Measurements from ENCODE around the gene CASP7.

DNA sequence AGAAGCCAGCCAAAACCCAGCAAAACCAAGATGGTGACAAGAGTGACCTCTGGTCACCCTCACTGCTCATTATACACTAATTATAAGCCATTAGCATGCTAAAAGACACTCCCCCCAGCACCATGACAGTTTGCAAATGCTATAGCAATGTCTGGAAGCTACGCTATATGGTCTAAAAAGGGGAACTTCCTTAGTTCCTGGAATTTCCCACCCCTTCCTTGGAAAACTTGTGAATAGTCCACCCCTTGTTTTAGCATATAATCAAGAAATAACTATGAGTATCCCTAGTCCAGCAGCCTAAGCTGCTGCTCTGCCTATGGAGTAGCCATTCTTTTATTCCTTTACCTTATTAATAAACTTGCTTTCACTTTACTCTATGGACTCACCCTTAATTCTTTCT, 16.0 kb downstream of the CASP7 start:
- TF ChIP-seq, protein P1, sequence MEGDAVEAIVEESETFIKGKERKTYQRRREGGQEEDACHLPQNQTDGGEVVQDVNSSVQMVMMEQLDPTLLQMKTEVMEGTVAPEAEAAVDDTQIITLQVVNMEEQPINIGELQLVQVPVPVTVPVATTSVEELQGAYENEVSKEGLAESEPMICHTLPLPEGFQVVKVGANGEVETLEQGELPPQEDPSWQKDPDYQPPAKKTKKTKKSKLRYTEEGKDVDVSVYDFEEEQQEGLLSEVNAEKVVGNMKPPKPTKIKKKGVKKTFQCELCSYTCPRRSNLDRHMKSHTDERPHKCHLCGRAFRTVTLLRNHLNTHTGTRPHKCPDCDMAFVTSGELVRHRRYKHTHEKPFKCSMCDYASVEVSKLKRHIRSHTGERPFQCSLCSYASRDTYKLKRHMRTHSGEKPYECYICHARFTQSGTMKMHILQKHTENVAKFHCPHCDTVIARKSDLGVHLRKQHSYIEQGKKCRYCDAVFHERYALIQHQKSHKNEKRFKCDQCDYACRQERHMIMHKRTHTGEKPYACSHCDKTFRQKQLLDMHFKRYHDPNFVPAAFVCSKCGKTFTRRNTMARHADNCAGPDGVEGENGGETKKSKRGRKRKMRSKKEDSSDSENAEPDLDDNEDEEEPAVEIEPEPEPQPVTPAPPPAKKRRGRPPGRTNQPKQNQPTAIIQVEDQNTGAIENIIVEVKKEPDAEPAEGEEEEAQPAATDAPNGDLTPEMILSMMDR (conservative IDR thresholded peaks at IDR 0.05; ENCODE audit: low read length): no peak
- TF ChIP-seq EZH2phosphoT487 (IDR thresholded peaks at IDR 0.05; ENCODE audit: borderline replicate concordance, low read depth, low read length): no peak
